ENCODE measurements around the gene CLSTN2.

The CLSTN2 gene

DNA sequence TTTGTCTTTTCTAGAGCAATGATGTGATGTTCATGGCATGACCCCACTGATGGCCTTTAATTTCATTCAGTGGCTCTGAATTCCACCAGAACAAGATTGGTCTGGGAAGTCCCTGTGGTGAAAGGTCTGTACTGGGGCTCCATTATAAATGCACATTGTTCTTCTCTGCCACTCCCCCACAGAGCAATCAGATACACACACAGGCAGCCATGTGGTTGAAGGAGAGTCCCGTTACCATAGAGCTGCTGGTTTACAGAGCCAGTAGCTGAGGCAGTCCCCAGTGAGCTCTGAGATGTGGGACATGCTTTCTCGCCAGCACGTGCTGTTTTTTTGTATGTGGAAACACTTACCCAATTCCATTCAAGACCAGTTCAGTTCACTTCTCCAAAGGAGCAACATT is 570.2 kb downstream of the CLSTN2 start:
- no peak for DNase-seq (ENCODE audit: low spot score)

DNA sequence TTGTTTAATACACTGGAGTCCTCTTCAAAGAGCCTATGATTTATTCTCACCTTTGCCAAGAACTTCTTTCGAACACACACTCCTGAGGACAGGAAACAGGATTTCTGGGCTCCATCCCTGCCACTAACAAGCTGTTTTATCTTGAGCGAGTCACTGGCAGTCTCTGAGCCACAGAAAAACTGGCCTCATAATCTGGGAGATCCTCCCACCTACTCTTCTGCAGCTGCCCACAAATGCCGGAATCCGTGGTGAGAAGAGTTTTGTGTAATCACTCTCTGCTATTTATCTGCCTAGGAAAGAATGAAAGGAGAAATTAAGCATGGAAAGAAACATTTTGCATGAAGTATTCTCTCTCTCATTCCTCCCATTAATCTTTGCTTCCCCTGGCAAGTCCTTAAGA is 570.9 kb downstream of the CLSTN2 start:
- no peak for DNase-seq (ENCODE audit: low spot score)

DNA sequence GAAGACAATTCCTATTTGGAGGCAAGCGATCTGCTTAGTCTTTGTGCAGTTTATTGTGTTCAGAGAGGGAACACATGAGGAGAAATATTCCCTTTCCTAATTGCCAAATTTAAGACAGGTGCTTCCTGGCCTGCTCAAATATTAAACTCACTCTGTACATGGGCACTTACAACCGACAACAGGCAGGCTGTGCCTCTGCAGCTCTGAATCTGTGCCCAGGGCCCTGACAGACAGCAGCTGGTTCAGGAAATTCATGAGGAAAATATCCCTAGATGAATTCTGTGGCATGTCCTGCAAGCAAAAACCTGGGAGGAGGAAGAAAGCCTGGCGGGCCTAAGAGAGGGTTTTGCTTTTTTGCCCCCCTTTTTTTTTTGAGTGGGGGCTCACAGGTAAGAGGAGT is 573.6 kb downstream of the CLSTN2 start:
- no peak for DNase-seq (ENCODE audit: low spot score)

DNA sequence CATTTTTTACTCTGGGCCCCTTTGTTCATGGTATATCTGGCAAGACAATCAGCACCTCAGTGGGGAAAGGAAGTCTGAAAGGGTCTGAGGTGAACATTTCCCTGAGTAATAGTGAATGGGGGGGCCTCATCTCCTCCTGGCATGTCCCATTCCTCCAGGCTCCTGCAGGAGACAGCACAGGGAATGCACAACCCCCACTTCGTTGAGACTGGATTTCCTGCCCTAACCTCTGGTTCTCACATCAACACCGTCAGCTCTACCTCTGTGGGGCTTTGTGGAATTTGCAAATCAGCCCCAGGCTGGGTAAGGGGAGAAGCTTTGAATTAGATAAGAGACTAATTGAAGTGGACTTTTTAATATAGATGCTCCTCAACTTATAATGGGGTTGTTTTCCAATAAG is 574.5 kb downstream of the CLSTN2 start:
- DNase-seq (ENCODE audit: low spot score): no peak

DNA sequence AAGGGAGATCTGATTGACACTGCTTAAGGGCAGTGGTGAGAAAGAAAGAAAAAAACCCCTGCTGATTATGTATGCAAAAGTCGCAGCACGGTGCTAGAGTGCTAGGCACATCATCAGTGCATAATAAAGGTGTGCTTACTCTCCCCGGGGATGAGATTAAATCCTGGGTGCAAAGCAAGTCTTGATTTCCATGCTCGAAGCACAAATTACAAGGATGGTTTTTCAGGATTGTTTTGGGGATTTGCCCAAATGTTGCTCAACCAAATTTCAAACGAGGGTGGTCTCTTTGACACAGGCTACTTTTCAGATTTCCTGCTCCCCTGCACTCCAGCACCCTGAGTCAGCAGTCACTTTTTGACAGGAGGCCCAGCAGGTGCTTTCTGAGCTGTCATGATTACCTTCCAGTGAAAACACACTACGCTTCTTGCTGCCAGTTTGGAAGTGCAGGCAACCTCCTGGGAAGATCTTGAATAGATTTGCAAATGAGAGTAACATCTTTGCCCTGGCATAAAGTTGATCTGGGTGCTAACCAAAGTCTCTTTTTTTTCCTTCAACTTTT is 575.4 kb downstream of the CLSTN2 start:
- no peak for DNase-seq (ENCODE audit: low spot score)

DNA sequence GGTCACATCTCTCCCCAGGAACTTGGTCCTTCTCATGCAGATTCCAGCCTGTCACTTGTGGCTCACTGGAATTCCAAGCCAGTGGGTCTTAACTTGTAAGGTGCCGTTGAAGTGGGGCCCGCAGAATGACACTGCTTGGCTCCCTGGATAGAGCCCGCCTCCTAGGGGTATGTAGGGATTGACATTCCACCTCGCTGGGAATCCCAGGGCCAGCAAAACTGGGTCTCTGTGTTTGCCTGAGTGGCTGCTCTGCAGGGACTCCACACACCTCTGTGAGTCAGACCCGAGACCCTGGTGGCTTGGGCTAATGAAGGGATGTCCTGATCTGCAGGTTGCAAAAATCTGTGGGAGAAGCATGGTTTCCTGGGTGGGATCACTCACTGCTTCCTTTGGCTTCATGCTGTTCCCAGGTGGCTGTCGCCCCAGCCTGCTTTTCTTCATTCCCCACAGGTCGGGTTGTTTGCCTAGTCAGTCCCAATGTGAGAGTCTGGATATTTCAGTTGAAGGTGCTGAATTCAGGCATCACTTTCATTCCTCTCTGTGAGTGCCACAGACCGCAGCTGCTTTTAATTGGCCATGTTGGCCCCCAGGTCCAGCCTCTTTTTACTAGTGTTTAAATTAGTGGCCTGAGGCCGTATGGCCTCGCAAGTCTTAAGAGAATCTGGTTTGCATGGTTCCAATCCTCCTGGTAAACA is 586.9 kb downstream of the CLSTN2 start:
- DNase-seq (ENCODE audit: low spot score): no peak

DNA sequence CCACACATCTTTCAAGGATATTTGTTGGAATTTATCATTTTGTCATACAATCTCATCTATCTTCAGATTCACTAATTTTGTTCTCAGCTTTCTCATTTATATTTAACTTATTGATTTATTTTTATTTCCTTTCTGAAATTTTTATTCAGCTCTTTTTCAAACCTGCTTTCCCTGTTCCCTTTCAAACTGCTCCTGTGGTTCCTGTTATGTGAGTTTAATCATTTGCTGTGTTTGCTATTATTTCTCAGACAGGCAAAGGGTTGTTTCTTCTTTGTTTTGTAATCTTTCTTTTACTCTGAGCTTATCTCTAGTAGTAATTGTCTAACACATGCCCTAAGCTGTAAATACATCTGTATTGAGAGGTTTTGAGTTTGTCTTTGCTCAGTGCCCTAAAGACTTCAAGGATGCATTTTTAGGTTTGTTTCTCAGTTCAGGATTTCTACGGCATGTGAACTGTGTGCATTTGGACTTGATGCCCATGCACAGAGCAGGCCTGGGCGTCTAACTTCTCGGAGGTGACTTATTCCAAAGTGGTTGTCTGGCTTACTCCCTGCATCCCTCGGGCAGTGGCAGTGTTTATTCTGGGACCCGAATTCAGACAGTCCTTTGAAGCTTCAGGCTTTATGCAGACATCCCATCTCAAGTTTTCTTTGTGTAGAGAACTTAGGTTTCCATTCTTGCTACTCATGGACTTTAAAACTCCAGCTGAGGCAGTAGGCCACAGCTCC is 587.8 kb downstream of the CLSTN2 start:
- DNase-seq (ENCODE audit: low spot score): no peak

DNA sequence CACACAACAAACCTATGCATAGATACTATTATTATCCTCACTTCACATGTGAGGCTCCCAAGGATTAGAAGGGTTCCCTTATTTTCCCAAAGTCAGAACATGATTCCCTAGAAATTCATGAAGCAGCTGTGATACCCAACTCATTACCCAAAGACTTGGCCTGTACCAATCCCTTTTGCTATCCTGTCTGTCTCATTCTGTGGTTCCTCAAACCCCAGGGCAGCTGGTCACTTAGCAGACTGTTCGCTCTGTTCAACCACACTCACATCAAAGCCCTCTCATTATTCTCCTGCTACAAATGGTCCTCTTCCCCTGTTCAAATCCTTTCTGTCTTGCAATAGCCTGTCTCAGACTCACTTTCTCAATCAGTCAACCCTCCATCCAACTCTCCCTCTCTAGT is 588.6 kb downstream of the CLSTN2 start:
- DNase-seq (ENCODE audit: low spot score): no peak

DNA sequence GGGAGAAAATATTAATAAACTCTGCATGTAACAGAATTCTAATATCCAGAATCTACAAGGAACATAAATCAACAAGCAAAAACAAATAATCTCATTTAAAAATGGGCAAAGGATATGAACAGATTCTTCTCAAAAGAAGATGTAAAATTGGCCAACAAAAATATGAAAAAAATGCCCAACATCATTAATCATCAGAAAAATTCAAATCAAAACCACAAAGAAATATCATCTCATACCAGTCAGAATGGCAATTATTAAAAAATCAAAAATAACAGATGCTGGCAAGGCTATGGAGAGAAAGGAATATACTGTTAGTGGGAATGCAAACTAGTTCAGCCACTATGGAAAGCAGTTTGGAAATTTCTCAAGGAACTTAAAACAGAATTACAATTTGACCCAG is 592.2 kb downstream of the CLSTN2 start:
- DNase-seq (ENCODE audit: low spot score): no peak

DNA sequence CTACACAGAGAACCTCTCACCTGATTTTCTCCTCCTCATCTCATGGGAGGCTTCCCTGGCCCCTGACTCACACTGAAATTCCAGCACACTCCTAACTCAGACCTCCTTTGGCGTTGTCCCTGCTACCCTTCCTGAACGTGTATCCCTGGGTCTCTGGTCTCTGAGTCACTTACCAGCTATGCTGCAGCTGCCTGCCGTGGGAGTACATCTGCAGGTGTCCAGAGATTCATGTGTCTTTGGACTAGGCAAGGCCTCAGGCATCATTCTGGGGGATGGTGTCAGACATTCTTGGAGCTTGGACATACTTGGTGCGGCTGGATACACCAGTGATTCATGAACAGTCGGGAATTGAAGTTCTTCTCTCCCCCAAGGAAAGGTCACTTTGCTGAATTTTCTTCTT is 594.1 kb downstream of the CLSTN2 start:
- DNase-seq (ENCODE audit: low spot score): no peak

DNA sequence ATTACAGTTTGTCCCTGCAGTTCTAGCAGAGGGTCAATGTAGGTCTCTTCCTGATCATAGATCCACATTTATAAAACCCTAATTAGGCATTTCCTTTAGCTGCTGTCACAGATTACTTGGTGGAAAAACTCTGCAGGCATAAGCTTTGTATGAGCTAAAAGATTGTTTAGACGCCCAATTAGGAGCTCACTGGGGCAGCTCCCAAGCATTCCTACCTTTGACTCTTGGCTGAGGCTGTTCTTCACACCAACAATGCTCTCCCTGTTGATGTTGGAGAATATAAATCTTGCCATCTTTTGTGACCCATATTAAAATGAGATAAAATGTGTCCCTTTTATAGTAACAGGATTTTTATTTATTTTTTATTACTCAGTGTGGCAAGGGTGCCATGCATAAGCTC is 594.6 kb downstream of the CLSTN2 start:
- no peak for DNase-seq (ENCODE audit: low spot score)

DNA sequence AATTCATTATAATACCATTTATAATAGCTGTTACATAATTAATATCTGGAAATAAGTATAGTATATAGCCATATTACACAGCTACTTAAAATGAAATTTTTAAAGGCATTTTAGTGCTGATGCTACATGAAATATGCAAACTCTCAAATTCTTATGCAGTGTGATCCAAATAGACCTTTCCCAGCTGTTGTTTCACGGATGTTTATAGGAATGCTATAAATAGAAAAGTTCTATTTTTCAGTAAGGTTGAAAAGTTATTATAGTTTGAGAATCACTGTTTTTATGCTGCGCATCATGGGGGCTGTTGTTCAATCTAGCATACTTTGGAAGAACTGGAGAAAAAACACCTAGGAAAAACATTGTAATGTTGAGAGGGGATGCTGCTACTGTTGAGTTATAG is 595.1 kb downstream of the CLSTN2 start:
- DNase-seq (ENCODE audit: low spot score): no peak

DNA sequence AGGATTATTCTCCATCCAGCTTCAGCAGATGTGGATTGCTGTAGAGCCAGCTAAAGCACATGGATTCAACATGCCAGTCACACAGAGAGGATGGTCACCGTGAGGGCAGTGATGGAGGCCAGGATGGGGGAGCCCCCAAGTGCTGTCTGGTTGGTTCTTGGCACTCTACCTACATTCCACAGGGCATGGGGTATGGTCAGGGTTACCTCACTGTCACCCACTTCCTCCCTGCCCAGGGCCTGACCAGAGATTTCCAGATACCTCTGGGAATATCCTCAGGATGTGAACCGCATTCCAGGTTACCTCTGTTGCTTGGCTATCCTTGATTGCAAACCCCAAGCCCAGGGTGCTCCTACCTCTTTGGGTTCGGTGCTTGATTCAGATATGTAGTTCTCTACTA is 595.6 kb downstream of the CLSTN2 start:
- DNase-seq (ENCODE audit: low spot score): no peak

DNA sequence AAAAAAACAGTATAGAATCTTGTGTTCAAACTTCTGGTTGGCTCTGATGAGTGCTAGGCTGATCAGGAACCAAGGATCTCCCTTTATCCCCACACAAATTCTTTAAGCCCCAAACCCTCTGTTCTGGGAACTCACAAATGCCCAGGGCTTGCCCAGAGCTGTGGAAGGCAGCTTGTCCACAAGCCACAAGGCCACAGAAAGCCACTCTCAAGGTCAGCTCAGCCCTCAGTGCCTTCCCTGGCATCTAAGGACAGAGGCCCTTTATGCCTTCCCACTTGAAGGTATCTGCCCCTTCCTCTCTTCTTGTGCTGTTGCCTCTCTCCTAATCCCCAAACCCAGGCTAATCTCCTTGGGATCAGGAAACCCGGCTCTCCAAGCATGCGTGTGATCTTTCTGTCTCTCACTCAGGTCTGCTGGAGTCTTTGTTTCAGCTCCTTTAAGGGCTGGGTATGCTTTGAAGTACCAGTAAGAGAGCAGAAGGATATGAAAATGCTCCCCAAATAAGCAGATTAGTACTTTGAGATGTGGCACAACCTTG is 597.9 kb downstream of the CLSTN2 start:
- DNase-seq (ENCODE audit: low spot score): no peak

DNA sequence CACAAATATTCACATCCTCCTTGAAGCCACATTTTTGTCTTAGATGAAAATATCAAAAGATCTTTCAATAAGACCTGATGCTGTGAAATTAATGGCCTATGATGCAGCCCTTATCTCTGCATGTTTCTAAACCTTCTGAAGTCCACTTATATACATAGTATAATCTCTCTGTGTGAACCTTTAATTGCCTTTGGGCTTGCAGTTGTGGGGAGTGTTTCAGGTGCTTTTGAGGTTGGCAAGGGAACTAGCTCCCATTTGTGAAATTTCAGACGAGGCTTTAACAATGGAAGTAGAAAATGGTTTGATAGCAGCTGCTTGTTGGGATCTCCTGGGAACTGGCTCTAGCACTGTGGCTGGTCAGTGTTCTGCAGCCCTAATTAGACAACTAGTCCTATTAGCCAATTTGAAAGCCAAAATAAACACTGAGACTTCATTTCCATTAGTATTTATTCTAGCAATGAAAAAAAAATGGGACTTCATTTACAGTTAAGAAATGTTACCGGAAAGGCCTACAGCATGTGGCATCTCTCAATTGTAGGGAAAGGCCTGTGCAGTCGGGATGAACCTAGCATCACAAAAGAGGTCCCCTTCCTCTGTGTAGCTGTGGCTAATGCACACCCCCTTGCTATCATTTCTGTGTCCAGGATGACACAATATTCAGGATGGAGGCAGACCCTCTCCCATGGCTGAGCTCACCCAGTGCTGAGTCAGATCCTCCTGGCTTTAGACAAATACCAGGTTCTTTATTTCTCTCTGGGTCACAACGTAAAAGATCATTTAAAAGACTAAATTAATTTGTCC is 602.1 kb downstream of the CLSTN2 start:
- no peak for DNase-seq (ENCODE audit: low spot score)

DNA sequence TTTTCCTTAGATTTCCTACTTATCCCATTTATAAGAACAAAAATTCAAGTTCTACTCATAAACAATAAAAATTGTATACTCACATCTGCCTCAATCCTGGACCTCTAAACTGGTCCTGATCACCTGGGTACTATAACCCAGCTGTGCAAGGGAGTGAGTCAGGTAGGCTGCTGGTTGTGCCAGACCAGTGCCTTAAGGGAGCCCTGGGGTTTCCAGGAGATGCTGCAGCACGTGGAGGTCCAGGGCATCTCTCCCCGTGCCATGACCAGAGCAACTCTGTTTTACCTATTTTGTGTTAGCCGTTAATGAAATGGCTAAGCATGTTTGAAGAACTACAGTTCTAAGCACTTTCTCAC is 602.7 kb downstream of the CLSTN2 start:
- no peak for DNase-seq (ENCODE audit: low spot score)

DNA sequence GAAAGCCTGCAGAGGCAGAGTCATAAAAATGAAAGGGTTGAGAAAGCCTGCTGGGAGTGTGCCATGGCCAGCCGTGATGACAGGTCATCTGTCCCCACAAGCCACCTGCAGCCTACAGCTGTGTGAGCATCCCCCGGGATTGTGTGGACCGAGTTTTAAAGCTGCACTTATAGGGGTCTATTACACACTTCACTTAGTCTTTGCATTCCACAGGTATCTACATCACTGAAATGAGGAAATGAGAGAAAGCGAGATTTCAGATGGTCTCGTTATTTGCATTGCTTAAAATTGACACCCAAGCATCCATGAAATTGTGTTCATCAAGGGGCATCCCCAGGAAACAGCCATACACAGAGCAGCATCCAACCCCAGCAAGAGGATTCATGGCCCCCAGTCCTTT is 605.3 kb downstream of the CLSTN2 start:
- no peak for DNase-seq (ENCODE audit: low spot score)

DNA sequence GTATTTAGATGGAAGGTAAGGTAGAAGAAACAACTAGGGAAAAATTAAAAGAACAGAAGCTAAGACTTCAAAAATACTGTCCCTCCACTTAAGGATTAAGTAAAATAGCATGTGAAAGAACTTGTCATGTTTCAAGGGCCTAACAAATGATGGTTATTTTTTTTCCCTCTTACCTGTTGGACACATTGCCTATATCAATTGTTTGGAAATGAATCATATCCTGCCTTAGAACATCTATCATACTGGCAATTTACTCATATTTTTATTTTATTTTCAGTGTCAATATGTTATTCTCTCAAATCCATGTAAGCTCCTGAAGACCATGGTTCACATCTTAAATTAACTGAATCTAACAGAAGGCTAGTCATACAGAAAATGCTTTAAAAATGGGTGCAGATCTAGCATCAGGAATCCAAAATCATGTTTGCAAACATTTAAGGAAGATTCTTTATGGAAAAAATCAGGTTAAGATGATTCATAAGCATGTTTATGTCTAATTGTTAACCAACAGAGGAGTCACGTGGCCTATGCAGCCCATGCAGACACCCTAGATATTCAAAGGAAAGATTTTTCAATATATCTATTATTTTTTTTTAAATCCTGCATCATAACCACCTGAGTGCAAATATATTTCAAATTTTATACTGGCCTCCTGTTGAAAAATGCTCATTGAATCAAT is 607.1 kb downstream of the CLSTN2 start:
- no peak for DNase-seq (ENCODE audit: low spot score)

DNA sequence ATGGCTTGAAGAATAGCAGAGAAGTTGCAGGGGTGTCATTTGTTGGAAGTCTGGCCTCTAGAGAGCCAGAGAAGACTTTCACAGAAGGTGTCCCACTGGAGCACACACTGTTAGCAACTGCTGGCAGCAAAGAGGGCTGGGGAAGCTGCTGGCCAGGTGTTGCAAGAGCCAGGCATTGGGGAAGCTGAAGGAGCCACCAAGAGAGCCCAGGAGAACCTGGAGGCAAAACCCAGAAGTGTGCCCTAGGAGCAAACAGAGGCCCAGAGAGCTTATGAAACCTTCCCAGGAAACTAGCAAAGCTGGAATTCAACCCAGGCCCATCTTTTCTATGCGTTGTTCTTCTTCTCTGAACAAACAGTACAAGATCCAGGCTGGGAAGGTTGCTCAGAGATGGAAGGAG is 610.2 kb downstream of the CLSTN2 start:
- no peak for DNase-seq (ENCODE audit: low spot score)

DNA sequence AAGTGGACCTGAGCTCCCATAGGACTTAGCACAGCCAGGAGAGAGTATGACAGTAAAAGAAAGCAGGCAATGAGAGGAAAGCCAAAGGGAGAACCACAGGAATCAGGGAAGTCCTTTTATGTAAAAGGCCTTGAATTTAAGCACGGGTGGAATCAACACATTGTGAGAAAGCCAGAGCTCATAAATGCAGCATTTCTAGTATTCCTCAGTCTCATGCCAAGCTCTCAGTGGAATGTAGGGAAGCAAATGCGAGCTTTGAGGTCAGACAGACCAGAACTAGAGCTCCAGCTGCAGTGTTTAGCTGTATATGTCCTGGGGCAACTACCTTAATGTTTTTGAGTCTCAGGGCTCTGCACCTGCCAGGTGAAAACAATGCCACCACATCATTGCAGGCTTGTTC is 610.8 kb downstream of the CLSTN2 start:
- no peak for DNase-seq (ENCODE audit: low spot score)

DNA sequence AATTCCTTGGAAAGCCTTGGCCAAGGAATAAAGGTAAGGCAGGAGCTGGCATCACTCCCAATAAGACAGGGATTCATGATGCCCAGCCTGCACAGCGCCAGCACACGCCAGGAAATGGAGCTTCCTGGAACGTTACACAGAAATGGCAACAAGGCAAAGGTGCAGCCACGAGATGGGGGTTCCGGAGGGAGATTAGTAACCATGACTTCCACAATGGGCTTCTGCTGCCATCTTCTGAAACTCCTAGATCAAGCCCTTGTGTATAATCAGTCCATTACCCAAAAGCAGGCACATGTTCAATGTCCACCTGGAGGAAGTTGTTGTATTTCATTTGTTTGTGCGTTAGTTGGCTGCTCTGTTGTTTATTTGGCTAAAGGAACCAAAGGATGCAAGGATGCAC is 611.7 kb downstream of the CLSTN2 start:
- no peak for DNase-seq (ENCODE audit: low spot score)

DNA sequence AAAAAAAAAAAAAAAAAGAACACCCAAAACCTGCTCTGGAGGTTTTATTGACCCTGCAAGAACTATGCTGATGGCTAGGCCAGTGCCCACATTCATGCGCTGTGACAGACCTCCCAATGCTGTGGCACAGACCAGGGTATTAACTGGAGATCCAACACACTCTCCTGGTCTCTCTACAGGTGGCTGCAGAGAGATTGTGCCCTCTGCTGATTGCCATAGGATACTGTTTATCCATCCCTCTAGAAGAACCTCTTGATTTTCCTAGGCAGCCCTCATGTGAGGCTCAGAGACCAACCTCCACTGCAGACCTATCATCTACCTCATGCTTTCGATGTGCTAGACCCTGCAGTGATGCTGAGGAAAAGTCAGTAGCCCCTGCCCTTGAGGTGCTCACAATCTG is 617.4 kb downstream of the CLSTN2 start:
- no peak for DNase-seq (ENCODE audit: low spot score)

Measured in activated CD4-positive, alpha-beta T cell treated with anti-CD3 and anti-CD28 coated beads, Interleukin-2, Interleukin-4, amounts not matched to agents 100 ng/mL and 50 ng/mL, durations not matched to agents 16 hours and 8 hours (primary cell).